ENCODE measurements around the gene MAZ.

GRCh38 chr16:29809031-29809747 lies 2.9 kb downstream of the MAZ start:
- TF ChIP-seq CTCF (IDR thresholded peaks at IDR 0.05 in 2 of 3, conservative IDR thresholded peaks at IDR 0.05 in 1 of 3; ENCODE audit: borderline replicate concordance in 1 of 3, insufficient read depth in 1 of 3, low read depth in 2 of 3, low read length in 2 of 3) (no peak), CEBPB (IDR thresholded peaks at IDR 0.05; ENCODE audit: low read depth) (no peak), YY1 (IDR thresholded peaks at IDR 0.05; ENCODE audit: extremely low read depth, insufficient replicate concordance, low read depth, low read length) (no peak), POLR2A (IDR thresholded peaks at IDR 0.05; ENCODE audit: borderline replicate concordance, extremely low read depth, insufficient read depth, insufficient read length) (no peak), EZH2 (IDR thresholded peaks at IDR 0.05) (no peak), ELF1 (IDR thresholded peaks at IDR 0.05; ENCODE audit: borderline replicate concordance, low read depth) (no peak), FOSL1 (IDR thresholded peaks at IDR 0.05; ENCODE audit: low read depth) (no peak), ZBTB33 (IDR thresholded peaks at IDR 0.05; ENCODE audit: extremely low read depth, insufficient replicate concordance, low read length) (no peak), MAX (IDR thresholded peaks at IDR 0.05) (no peak), SIN3A (IDR thresholded peaks at IDR 0.05; ENCODE audit: low read depth) (no peak), EGR1 (IDR thresholded peaks at IDR 0.05; ENCODE audit: low read depth) (no peak), ATF3 (IDR thresholded peaks at IDR 0.05) (no peak), REST (IDR thresholded peaks at IDR 0.05; ENCODE audit: low read depth) (no peak), RAD21 (IDR thresholded peaks at IDR 0.05; ENCODE audit: low read depth) (no peak)
